ENCODE measurements around the gene MCC. TPM values are rescaled to one million over a fixed set of nuclear protein-coding genes. Genes with fewer than 3 reads are reported as not detected.
A peak's percentile ranks its signal among the peaks of the same experiment; 100 is the strongest.

Gene MCC
- total RNA-seq, 1 experiment from 2014 or later, result 7.1 TPM

DNA sequence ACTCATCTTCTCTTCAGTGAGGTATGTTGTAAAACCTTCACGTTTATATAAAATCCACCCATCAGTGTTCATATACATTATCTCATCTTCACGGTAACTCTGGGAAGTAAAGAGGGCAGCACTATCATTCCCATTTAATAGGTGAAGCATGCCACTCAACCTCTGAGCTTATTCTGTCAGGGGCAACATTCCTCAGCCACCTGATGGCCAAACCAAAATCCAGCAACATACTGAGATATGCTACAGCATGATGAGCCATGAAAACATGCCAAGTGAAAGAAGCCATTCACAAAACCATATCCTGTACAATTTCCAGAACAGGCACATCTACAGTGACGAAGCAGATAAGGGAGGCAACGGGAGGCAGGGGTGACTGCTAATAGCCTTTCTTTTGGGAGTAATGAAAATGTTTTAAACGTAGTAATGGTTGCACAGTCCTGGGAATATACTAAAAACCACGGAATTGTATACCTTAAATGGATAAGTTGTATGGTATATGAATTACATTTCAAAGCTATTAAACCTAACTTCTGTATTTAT lies 220.8 kb downstream of the MCC start:
- Histone ChIP-seq H3K27ac (ENCODE audit: low read length) (no peak overlapping the region), H2AFZ (ENCODE audit: low read length) (no peak overlapping the region), H3K79me2 (ENCODE audit: low read length) (no peaks in the 10 kb centered on the region), H3K4me2 (ENCODE audit: low read length) (no peak overlapping the region), H3K4me3 (ENCODE audit: low read length) (no peak overlapping the region), H3K9me3 (ENCODE audit: low read length) (no peaks in the 10 kb centered on the region), H3K27me3 (ENCODE audit: low read length) (no peaks in the 10 kb centered on the region), H3K4me1 (ENCODE audit: insufficient read depth, low read length) (peaks cover 15% of the 10 kb centered on the region), H3K36me3 (ENCODE audit: low read depth, low read length) (no peaks in the 10 kb centered on the region), H4K20me1 (ENCODE audit: low read length) (no peaks in the 10 kb centered on the region), H3K9me2 (replicated peaks; ENCODE audit: low read length) (no peaks in the 10 kb centered on the region), H3K9ac (ENCODE audit: low read length) (no peak overlapping the region), H3F3A (ENCODE audit: low read length, unreplicated experiment) (no peaks in the 10 kb centered on the region)
- ChIA-PET CTCF (no interaction called here), POLR2A (ENCODE audit: unreplicated experiment) (no interaction called here)
- ATAC-seq (no peak), DNase-seq (no peak)
- no TSS peak for BruUV-seq (replicated peaks)
- intact Hi-C loops (cut with micrococcal nuclease), result no loop called here
- TF ChIP-seq EZH2 (IDR thresholded peaks at IDR 0.05; ENCODE audit: low read length, unreplicated experiment) (no peak), EZH2phosphoT487 (IDR thresholded peaks at IDR 0.05; ENCODE audit: borderline replicate concordance, low read length) (no peak)
- TF ChIP-seq, protein P1, sequence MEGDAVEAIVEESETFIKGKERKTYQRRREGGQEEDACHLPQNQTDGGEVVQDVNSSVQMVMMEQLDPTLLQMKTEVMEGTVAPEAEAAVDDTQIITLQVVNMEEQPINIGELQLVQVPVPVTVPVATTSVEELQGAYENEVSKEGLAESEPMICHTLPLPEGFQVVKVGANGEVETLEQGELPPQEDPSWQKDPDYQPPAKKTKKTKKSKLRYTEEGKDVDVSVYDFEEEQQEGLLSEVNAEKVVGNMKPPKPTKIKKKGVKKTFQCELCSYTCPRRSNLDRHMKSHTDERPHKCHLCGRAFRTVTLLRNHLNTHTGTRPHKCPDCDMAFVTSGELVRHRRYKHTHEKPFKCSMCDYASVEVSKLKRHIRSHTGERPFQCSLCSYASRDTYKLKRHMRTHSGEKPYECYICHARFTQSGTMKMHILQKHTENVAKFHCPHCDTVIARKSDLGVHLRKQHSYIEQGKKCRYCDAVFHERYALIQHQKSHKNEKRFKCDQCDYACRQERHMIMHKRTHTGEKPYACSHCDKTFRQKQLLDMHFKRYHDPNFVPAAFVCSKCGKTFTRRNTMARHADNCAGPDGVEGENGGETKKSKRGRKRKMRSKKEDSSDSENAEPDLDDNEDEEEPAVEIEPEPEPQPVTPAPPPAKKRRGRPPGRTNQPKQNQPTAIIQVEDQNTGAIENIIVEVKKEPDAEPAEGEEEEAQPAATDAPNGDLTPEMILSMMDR (conservative IDR thresholded peaks at IDR 0.05; ENCODE audit: low read depth, low read length), result no peak

DNA sequence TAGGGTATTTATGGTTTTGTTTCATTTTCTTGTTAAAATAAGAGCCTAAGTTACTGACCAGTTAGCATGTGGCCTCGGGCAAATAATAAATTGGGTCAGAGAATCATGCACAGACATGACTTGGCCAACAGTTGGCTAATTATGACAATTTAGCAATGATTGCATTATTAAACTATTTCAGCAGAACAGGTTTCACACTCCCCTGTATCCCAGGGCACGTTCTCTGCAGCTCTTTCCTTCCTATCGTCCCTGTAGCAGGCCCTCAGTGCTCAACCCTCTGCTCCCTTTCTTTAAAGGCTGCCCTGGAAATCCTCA lies 221.4 kb downstream of the MCC start:
- Histone ChIP-seq H3K9ac (ENCODE audit: low read length) (no peak overlapping the region), H3K4me1 (ENCODE audit: insufficient read depth, low read length) (peaks cover 15% of the 10 kb centered on the region), H3K4me2 (ENCODE audit: low read length) (0 out of 2 replicates have a peak overlapping the region, but pooled peaks have one; percentile 16), H3K9me2 (replicated peaks; ENCODE audit: low read length) (no peaks in the 10 kb centered on the region), H3K36me3 (ENCODE audit: low read depth, low read length) (no peaks in the 10 kb centered on the region), H2AFZ (ENCODE audit: low read length) (no peak overlapping the region), H3K27ac (ENCODE audit: low read length) (no peak overlapping the region), H3F3A (ENCODE audit: low read length, unreplicated experiment) (no peaks in the 10 kb centered on the region), H3K9me3 (ENCODE audit: low read length) (no peaks in the 10 kb centered on the region), H3K27me3 (ENCODE audit: low read length) (no peaks in the 10 kb centered on the region), H3K79me2 (ENCODE audit: low read length) (no peaks in the 10 kb centered on the region), H4K20me1 (ENCODE audit: low read length) (no peaks in the 10 kb centered on the region), H3K4me3 (ENCODE audit: low read length) (no peak overlapping the region)
- no TSS peak for BruUV-seq (replicated peaks)
- peak; percentile 46 for DNase-seq
- peak; percentile 37; the same call in 1 of the 2 replicates for ATAC-seq
- ChIA-PET POLR2A (ENCODE audit: unreplicated experiment) (no interaction called here), CTCF (no interaction called here)
- intact Hi-C loops (cut with micrococcal nuclease), result no loop called here
- TF ChIP-seq EZH2 (IDR thresholded peaks at IDR 0.05; ENCODE audit: low read length, unreplicated experiment), result no peak
- TF ChIP-seq, protein P1 (conservative IDR thresholded peaks at IDR 0.05; ENCODE audit: low read depth, low read length), result no peak

DNA sequence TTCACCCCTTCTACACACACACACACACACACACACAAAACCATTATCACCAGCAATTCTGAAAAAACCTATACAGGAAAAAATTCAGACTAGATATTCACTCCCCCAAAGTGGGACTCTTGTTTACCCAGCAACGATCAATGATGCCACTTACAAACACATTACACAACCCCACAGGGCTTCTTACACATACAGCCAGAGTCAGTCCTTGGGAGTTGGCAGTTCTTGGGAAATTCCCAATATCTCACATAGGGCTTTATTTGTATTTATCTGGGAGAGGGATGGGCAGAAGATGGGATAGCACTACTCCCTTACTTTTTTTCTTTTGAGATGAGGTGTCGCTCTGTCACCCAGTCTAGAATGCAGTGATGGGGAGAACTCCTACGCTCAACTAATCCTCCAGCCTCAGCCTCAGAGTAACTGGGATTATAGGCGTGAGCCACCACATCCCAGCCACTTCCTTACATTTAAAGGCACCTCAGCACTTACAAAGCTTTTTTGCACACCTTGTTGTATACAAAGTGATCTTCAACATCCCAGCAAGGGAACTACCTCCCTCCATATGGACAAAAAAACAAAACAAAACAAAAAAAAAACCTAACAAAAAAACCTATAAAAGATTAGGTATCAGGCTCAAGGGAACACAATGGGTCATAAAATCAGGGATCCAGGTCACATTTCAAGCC lies 221.9 kb downstream of the MCC start:
- H3K27me3 ChIP-seq (ENCODE audit: low read length), result no peaks in the 10 kb centered on the region
- no peak overlapping the region for H3K9ac ChIP-seq (ENCODE audit: low read length)
- H4K20me1 ChIP-seq (ENCODE audit: low read length), result no peaks in the 10 kb centered on the region
- no peaks in the 10 kb centered on the region for H3F3A ChIP-seq (ENCODE audit: low read length, unreplicated experiment)
- no peak for TF ChIP-seq EZH2 (IDR thresholded peaks at IDR 0.05; ENCODE audit: low read length, unreplicated experiment)
- TF ChIP-seq EZH2phosphoT487 (IDR thresholded peaks at IDR 0.05; ENCODE audit: borderline replicate concordance, low read length), result no peak
- TF ChIP-seq, protein P1 (conservative IDR thresholded peaks at IDR 0.05; ENCODE audit: low read depth, low read length), result no peak
- H3K27ac ChIP-seq (ENCODE audit: low read length), result no peak overlapping the region
- H3K9me3 ChIP-seq (ENCODE audit: low read length), result no peaks in the 10 kb centered on the region
- H3K79me2 ChIP-seq (ENCODE audit: low read length), result no peaks in the 10 kb centered on the region
- H3K9me2 ChIP-seq (replicated peaks; ENCODE audit: low read length), result no peaks in the 10 kb centered on the region
- ATAC-seq (no peak), DNase-seq (no peak)
- no TSS peak for BruUV-seq (replicated peaks)
- H3K4me2 ChIP-seq (ENCODE audit: low read length), result 0 out of 2 replicates have a peak overlapping the region, but pooled peaks have one; percentile 16
- intact Hi-C loops (cut with micrococcal nuclease), result no loop called here
- no peak overlapping the region for H2AFZ ChIP-seq (ENCODE audit: low read length)
- POLR2A ChIA-PET (ENCODE audit: unreplicated experiment), result no interaction called here
- CTCF ChIA-PET, result no interaction called here
- H3K4me1 ChIP-seq (ENCODE audit: insufficient read depth, low read length), result peaks cover 15% of the 10 kb centered on the region
- no peaks in the 10 kb centered on the region for H3K36me3 ChIP-seq (ENCODE audit: low read depth, low read length)
- H3K4me3 ChIP-seq (ENCODE audit: low read length), result no peak overlapping the region

Data from PC-3 (cell line).